HG03108 (cell line): Measurements from ENCODE around the gene TAGLN2.
"Not testable (repeated sequence)": the region's sequence is repeated elsewhere in the genome, so short reads cannot be mapped to it uniquely, and the experiment has no call there.

Experiments used
- ATAC-seq: cut with Tn5 transposase; IDR thresholded peaks from one replicate; pipeline ENCODE4 v1.9.1; 2021; ENCODE audit warnings: moderate library complexity; ENCODE audit not compliant: unreplicated experiment

Gene TAGLN2

DNA sequence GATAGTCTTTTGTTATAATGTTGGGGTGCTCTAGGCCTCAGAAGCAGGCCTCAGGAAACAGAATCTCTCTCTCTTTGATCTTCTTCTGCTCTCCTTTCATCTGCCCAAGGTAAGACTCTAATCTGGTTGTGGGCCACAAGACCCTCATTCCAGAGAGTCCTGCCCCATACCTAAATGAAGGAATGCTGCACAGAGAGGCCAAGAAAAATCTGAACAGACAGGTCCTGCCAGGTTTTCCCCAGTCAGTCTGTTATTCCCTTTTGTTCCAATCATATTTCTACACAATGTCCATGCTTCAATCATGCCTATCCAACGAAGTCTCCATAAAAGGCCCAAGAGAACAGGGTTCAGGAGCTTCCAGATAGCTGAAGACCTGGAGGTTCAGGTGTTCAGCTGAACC is 18.3 kb downstream of the TAGLN2 start:
- no peak for ATAC-seq

DNA sequence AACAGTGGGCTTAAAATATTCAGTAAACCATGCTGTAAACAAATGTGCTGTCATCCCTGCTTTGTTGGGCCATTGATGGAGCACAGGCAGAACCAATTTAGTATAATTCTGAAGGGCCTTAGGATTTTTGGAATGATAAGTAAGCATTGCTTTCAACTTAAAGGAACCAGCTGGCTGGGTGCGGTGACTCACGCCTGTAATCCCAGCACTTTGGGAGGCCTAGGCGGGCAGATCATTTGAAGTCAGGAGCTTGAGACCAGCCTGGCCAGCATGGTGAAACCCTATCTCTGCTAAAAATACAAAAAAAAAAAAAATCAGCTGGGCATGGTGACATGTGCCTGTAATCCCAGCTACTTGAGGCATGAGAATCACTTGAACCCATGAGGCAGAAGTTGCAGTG is 21.3 kb downstream of the TAGLN2 start:
- not testable (repeated sequence) for ATAC-seq

DNA sequence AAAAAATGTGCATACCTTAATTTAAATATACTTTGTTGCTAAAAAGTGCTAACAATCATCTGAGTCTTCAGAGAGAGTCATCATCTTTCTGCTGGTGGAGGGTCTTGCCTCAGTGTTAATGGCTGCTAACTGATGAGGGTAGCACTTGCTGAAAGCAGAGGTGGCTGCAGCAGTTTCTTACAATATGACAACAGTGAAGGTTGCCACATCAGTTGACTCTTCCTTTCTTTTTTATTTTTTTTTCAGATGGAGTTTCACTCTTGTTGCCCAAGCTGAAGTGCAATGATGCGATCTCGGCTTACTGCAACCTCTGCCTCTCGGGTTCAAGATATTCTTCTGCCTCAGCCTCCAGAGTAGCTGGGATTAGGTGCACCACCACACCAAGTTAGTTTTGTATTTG is 22.8 kb downstream of the TAGLN2 start:
- ATAC-seq: no peak

DNA sequence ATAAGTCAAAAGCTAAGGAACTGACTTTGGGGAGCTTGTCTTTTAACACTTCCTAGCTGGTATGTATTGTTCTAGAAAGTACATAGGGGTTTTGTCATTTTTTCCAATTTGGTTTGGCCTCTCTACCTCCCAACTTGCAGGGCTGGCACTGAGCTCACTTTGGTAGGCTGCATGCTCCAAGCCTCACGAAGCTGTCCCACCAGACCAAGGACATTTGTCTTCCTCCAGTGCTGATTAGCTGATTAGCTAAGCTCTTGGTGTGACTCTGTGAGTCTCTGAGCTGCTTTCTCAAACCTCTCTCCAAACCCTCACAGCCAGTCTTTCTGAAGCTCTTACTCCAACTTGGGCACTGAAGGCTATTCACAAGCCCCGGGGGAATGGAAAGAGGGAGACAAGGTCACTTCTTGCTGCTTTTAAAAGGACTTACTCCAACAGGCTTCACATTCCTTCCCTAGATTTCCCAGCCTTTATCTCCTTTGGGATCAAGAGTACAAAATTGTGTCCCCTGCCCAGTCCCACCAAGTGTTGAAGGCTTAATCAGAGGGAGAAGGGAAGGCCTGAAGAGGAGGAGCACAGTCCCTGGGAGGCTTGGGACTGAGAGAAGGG is 24.4 kb downstream of the TAGLN2 start:
- ATAC-seq: no peak

DNA sequence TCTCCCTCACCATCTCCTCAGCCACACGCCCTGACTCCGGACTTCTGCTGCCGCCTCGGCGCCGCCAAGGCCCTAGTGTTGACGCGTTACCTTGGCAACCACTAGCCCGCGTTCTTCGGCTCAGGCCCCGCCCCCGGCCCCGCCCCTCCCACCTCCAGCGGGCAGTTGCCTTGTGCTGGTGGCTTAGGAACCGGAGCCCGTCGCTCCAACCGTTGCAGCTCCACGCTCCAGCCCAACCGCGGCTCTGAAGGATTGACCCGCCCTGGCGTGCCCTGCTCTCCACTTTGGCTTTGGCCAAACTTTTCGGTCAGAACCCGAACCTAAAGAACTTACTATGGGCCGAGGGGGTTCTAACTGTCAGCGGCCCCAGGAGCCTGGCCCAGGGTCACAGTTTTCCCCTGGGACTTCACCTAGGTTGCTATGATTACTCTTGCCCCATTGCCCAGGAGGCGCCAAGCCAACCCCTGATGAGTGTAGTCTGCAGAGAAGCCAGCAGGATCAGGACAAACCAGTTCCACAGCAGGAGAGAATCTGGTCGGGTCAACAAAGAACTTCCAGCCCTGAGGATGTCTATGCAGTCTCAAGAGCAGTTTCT is 25.1 kb downstream of the TAGLN2 start, which contains the start of gene CFAP45:
Gene CFAP45 (minus strand): TSS at position 80 of the 595 bp plus-strand sequence. CDS start 67 bp downstream, at position 13.
- no peak for ATAC-seq

DNA sequence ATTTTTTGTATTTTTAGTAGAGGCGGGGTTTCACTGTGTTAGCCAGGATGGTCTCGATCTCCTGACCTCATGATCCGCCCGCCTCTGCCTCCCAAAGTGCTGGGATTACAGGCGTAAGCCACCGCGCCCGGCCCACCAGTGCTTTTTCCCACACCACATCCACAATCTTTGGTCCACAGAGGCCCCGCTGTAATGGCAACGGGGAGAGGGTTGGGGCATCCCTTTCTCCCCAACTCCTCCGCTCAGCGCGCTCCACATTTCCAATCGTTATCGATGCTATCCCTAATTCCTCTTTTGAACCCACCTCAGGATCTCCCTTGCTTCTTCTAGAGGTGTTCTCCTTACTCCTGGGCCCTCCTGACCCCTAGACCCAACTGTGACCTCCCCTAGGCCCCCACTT is 25.7 kb downstream of the TAGLN2 start:
- not testable (repeated sequence) for ATAC-seq

DNA sequence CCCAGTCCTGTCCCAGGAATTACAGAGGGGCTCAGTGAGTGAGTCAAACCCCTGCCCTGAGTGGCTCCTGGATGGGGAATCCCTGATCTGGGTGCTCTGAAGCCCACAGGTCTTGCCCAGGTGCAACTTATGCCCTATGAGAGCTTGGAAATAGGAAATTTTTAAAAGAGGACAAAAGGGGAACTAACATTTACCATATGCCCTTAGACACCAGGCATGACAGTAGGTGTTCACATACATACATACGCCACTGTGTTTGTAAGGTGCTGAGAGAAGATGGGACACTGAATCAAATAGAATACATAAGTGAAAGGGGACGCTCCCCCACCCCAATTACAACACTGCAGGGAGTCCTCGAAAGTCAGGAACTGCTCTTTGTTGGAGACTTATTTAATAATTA is 26.8 kb downstream of the TAGLN2 start:
- ATAC-seq: no peak

DNA sequence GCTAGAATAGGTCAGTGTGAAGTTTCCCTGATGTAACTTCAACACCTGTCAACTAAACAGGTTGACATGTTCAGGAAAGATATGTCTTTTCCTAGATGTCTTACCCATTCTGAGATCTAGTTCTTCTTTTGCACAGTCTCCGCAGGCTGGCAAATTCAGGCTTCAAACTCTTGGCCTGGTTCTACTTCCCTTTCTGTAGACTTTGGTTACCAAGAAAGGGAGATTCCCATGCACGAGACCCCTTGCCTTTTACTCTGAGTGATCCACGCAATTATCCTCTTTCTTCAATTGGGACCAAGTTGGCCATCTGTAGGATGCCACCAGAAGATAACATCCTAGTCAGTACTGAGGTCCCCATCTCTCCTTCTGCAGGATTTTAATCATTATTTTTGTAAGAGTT is 27.3 kb downstream of the TAGLN2 start:
- ATAC-seq: no peak

DNA sequence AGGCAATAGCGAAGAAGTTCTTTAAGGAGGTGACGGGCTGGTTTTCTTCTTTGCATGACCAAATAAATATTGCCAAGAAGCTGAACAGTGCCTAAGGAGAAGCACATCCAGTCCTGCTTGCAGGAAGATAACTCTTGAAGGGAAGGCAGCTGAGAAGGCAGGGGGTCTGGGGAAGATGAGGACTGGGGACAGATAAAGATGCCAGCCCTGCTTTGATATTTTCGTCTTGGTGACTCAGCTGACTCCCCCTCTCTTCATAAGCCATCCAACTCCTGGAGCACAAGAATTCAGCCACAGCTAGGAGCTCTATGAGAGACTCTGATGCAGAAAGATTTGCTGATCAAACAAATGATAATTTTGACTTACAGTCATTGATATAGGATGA is 28.8 kb downstream of the TAGLN2 start:
- ATAC-seq: no peak

DNA sequence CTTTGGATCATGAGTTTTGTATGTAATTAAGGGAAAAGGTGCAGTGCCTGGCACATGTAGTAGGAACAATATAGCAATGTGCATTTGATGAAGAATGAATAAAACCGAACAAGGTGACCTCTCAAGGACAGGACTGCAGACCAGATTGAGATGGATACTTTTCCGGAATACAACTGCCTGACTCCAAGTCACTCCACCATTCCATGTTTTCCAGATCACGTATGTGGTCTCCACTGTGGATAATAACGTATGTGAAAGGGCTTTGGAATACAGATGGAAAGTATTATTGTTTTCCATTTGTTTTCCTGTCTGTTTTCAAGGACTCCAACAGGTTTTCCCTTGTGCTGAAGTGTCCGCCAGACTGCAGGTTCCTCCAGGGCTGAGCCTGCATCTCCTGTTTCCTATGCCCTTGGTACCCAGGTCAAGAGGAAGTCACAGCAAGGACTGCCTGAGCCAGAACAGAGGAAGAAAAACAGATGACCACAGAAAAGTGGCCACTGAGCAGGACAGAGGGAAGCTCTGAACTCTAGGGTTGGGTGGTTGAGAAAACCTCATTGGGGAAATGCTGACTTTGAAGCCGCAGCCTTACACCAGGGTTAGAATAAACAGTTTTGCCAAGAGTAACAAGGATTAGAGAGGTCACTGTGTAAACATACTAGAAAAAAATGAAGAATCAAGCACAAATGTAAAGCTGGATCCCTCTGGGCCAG is 29.3 kb downstream of the TAGLN2 start:
- ATAC-seq: no peak

DNA sequence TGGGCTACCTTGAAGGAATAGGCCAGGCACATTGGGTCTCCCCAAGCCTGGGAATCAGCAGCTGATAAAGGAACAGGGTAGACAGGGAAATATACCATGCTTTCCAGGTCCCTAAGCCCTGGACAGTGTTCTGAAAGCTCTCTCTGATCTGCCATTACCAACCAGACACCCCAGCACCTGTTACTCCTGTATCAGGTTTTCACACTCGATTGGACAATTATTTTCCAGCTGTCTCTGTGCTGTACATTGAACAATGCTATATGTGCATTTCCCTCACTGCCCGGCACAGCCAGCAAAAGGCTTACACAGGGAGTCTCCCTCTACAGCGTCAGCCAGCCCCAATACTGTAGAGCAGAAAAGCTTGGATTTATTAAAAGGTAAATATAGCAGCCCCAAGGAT is 30.0 kb downstream of the TAGLN2 start:
- no peak for ATAC-seq

DNA sequence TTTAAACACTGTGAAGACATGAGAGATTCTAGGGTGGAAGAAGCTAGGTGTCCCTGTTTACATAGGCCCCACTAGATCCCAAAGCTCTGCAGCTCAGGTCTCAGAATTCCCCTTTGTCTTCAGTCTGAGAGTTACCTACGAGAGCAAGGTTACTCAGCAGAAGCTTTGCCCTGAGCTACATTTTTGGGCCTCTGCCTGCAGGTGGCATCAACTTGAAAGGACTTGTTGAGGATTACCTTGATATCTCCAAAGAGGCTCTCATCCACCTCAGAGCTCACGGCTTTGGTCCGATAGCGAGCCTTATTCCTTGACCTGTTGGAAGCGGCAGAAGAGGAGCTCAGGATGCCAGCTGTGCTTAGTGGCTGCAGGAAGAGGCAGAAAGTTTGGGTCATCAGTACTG is 32.4 kb downstream of the TAGLN2 start:
- no peak for ATAC-seq

DNA sequence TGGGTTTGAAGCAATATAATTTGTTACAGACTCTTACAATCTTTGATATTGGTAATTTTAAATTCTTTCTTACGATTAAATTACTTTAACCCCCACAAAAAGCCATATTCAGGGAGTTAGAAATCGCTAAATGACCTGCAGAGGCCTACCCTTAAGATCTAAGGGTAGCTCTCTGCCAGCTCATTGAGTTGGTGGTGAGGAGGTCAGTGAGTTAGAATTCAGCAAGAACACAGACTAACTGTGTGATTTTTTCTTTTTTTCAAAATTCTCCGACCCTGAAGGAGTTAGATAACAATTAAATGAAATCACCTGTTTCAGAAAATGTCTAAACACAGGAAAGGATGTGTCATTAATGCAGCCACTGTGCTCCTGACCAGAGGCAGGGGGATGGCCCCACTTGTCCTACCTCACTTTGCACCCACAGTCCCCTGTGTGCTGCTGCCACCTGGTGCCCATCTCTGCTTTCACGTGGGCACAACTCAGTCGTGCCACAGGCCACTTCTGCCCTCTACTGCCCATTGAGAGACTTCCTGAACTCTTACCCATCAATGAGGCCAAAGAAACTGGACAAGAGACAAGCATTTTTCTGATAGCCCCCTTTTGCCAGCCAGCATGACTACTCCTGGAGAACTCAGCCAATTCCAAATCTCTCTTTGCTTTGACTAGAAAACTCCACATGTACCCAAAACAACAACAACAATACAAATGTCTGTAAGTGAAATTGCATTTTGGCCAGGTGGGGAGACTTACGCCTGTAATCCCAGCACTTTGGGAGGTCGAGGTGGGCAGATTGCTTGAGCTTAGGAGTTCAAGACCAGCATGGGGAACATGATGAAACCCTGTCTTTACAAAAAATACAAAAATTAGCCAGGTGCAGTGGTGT is 33.8 kb downstream of the TAGLN2 start:
- peak; percentile 75 for ATAC-seq

DNA sequence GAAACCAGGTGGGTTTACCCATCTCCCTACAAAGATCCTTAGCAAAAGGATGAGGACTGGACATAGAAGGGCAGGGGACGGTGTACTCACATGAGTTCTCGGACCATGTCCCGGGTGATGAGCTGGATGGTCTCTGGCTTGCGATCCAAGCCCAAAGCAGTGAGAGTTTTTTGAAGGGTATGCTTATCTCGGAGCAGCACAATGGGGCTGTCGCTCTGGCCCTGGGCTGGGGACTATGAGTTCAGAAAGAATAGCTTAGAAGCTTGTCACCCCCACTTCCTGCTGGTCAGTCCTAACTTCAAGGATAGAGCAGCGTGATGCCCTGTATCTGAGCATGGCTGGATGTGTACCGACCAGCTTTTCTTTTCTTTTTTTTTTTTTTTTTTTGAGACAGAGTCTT is 34.9 kb downstream of the TAGLN2 start:
- ATAC-seq: no peak

DNA sequence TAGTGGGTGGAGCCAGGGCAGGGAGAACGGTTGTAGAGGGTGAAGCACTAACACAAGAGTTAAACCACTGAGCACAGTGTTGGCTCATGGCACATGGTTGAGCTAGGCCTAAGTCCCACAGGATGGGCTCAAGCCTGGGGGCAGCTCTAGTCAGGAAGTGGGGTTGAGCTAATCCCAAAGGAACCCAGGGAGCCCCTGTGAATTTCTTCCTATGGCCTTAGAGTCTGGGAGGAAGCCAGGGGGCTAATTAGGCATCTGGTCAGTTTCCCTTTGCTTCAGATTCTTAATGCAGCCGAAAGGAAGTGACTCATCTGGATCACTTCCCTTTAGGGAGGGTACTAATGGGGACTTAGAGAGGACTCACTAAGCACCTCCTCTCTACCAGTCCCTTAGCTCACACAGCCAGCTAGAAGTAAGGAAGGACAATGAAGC is 35.5 kb downstream of the TAGLN2 start:
- peak; percentile 82 for ATAC-seq

DNA sequence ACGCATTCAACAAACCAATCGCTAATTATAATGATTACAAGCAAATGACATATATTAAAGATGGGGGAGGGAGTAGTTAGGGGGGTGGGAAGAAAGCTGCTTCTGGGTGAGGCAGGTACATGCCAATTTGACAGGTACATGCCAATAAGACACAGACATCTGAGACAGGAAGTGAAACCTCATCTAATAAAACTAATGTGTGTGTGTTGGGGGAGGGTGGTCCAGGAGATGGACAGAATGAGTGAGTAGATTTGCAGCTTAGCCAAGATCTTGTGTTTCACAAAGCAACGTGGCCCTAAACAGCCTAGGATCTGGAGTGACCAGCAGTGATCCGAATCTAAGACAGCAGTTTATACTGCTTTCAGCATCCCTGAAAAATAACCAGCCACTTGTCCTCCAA is 36.1 kb downstream of the TAGLN2 start:
- ATAC-seq: no peak

DNA sequence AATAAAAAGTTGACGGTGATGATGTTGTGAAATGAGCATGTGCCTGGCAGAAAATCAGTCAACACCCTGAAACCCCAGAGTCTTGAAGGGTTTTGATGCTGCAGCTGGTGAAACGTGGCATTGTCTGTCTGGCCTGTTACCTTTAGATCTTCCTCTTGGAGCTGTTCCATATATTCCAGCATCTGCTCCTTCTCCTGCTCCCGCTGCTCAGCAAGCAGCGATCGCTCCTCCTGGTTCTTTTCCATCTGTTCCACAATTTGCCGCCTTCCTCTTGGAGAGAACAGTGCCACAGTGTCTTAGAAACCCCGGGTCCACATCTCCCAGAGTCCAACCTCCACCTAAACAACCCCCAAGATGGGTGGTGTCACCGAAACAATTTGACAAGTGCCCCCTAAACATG is 41.0 kb downstream of the TAGLN2 start:
- ATAC-seq: no peak

DNA sequence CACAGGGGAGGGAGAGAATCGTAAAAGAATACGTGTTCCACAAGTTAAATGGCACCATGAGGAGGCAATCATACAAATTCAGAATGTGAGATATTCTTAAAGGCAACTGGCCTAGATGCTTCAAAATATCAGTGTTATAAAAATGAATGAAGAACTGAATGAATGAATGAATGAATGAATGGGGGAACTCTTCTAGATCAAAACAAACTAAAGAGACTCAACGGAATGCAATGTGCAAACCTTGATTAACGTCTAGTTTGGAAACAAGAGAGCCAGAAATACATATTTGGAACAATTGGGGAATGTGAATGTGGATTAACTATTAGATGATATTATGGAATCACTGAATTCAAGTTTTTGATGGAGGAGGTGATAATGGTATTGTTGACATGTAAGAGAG is 42.2 kb downstream of the TAGLN2 start:
- no peak for ATAC-seq

DNA sequence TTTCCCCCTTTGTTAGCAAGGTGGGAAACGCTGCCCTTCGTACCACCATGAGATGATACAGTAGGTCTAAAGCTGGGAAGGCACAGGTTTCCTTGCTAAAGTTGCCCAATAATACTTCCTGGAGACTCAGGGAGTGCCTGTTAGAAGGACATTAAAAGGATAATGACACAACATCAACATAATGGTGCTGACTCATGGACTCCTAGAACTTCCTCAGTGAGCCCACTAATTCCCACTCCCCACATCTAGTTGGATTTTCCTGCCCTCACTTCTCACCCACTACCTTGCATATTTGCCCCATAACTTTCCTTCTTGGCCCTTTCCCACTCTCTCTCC is 42.8 kb downstream of the TAGLN2 start:
- ATAC-seq: no peak

DNA sequence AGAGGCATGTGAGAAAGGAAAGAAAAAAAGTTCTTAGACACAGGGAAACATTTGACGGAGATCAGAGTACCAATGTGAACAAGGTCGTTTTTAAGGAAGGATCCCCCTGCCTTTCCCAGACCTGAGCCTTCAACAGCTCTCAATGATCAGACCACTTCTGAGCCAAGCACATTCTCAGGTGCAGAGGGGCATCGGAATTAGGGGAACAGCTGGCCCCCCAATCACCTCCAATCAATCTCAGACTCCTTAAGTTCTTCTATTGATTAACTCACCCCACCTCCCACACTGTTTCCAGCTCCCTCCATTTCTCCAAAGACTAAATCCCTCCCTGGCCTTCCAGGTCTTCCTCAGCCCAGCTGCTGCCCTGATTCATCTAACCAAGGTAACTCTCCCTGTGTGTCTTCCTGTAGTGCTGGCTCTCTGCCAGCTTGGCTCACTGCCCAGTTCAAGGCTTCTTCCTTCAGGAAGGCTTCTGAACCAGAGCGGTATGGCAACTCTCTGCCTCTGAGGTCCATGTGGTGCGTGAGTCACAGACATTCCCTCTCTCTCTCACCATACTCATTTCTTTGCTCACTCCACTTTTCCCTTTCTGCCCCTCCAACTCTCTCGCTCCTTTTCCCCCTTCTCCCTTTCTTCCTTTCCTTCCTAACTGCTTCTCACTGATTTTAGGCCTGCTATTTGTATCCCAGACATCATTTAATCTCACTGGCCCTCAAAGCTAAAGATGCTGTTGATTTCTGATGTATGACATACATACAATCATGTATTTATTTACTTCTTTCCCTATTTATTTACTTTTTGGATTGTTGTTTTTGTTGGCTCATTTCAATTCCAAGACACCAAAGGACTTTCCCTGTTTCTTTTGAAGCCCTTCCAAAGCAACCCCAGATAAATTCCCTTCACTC is 43.4 kb downstream of the TAGLN2 start:
- ATAC-seq: no peak

DNA sequence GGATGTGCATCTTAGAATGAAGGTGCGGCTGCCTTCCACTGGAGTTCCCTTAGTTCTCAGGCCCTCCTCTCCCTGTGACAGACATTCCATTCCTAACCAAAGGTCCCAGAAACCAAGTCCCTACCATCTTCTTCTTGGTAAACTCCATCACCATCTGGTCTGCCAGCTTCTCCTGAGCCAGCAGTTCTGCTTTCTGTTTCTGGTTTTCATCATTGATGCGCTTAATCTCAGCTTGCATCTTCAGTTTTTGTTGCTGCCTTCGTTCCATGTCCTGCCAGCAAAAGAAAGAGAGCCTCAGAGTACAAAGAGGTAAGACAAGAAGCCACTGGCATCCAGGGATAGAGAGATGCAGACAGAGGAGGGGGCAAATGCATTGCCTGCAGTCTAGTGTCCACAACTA is 44.9 kb downstream of the TAGLN2 start:
- ATAC-seq: no peak
